HPDE6-E6E7 (cell line): ENCODE data around the gene CNOT6.
"Not testable (repeated sequence)": the region's sequence is repeated elsewhere in the genome, so short reads cannot be mapped to it uniquely, and the experiment has no call there.

Experiments
- DNase-seq: peaks from one replicate; pipeline ENCODE4 v3.0.0; 2011; ENCODE audit warnings: missing footprints; ENCODE audit errors: extremely low spot score

Gene CNOT6

DNA sequence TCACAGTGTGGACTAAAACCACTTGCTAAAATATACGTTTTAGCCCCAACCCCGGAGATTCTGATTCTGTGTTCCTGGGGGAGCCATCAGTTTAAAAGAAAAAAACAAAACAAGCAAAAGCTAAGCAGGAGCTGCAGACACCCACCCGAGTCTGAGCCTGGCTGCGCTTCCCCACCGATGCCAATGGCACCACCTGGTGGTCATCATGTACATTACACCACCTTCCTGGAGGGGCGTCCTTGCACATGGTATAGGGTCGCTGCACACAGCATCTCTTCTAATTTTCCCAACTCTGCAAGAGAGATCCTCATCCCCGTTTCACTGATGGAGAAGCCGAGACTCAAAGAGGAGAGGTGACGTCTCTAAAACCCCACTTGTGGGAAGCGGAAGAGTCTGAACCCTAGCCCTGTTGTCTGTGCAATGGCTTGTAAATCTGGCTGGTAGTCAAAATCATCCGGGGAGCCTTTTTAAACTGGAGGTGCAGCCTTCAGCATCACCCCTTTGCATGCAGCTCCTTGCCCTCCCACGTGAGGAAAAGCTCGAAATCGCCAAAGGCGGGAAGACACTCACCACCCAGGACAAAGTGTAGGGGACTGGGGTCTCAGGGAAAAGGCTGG lies 23.1 kb upstream of the CNOT6 start:
- peak; percentile 55 for DNase-seq

DNA sequence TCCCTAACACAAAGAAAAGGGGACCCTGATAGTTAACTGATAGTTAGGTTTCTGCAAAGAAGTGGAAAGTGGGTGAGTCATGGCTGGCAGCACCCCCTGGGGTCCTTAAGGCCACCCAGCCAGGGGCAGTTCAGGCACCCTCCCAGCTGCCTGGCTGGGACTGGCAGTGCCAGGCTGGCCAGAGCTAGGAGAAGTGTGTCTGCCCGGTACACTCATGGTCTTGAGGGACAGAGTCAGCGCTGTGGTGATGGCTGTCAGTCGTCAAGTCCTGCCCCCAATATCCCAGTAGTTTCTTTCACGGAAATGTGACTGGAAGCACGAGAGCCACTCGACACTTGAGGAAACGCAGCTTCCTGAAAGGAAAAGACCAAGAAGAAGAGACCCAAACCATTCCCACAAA lies 22.3 kb upstream of the CNOT6 start:
- DNase-seq = no peak

DNA sequence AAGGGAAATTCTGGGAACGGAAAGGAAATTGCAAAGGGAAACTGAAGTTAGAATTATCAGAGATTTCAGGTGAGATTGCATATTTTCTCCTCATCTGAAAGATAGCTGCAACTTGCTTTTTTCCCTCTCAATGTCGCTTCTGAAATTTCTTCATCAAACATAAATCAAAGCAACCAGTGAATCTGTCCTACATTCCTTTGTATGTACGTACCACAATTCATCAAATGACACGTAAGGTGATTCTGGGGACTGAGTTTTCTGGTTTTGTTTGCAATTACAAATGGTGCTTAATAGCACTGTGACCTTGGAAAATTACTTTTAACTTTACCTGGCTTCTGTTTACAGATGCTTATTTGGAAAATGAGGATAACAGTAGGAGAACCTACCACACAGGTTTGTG lies 21.9 kb upstream of the CNOT6 start:
- DNase-seq = no peak

DNA sequence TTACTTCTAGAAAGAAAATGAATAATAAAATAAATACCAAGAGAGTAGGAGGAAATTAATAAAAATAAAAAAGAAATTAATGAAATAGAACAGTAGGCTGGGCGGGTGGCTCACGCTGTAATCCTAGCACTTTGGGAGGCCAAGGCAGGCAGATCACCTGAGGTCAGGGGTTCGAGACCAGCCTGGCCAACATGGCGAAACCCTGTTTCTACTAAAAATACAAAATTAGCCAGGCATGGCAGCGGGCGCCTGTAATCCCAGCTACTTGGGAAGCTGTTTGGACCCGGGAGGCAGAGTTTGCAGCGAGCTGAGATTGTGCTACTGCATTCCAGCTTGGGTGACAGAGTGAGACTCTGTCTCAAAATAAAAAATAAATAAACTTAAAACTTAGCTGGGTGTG lies 20.8 kb upstream of the CNOT6 start:
- DNase-seq = not testable (repeated sequence)

DNA sequence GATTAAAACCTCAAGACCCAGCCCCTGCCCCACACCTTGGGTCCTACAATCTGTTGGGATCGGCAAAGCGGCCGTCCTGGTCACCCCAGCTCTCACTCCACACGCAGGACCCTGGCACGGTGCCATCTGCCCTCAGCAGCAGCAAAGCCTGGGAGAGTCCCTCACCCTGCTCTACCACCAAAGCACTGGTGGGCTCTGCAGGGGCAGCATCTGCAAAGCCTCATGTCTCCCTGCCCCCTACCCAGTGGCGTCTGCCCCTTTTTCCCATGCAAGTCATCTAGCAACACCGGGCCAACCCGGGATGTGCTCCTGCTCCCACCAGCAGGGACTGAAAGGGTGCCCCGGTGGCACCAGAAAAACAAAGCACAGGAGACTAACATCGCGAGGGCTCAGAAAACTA lies 19.6 kb upstream of the CNOT6 start:
- no peak for DNase-seq

DNA sequence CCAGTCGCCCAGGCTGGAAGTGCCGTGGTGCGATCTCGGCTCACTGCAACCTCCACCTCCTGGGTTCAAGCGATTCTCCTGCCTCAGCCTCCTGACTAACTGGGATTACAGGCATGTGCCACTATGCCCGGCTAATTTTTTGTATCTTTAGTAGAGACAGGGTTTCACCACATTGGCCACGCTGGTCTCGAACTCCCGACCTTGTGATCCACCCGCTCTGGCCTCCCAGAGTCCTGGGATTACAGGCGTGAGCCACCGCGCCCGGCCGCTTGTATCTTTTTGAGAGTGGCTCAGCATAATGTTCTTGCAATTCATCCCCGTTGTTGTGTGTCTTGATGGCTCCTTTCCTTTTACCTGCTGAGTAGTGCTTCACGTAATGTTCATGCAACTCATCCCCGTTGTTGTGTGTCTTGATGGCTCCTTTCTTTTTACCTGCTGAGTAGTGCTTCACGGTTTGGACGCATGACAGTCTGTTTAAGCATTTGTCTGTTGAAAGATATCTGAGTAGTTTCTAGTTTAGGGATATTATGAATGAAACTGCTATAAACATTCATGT lies 18.1 kb upstream of the CNOT6 start:
- DNase-seq = not testable (repeated sequence)

DNA sequence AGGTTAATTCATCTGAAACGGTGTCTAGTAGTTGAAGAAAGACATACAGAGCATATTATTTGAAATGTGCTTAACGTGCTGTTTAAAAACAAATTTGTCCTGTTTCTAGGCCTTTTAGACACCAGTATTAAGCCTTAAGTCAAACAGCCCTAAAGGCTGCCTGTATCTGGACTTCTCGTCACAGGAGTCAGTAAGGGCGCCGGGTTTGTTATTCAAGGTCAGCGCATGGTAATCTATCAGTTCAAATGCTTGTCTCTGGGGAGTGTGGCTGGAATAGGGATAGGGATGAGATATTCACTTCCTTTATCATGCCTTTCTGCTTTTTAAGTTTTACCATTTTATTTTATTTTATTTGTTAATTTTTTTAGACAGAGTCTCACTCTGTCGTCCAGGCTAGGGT lies 9.4 kb upstream of the CNOT6 start:
- no peak for DNase-seq

DNA sequence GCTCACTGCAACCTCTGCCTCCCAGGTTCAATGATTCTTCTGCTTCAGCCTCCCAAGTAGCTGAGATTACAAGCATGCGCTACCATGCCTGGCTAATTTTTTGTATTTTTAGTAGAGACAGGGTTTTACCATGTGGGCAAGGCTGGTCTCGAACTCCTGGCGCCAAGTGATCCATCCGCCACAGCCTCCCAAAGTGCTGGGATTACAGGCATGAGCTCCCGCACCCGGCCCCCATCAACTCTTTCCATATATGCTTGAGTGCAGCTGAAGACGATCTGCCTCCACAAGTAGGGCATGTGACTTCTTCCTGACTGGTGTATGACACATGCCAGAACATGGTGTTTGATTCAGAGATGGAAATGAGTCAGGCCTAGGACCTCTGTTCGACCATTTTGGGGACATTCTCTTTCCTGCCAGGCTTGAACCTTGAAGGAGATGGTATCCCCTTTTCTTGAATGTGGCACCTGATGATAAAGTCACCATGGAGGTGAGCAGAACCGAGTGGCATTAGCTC lies 7.5 kb upstream of the CNOT6 start:
- no peak for DNase-seq

DNA sequence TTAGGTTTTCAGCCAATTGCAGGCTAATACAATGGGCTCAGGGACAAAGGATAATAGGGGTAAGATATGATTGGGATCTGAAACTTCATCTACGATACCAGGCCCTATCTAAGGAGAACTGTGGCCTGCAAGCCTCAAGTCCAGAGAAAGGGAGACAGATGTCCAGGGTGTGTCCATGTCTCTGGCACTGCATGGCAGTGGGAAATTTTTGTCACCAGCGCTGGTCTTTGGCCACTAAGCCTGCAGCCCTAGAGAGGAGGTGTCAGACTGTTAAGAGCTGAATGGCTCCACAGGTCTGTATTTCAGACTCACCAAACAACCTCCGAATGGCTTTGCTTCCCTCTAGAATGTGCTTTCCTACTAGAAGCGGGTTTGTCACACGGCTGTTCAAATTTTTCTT lies 6.6 kb upstream of the CNOT6 start:
- no peak for DNase-seq

DNA sequence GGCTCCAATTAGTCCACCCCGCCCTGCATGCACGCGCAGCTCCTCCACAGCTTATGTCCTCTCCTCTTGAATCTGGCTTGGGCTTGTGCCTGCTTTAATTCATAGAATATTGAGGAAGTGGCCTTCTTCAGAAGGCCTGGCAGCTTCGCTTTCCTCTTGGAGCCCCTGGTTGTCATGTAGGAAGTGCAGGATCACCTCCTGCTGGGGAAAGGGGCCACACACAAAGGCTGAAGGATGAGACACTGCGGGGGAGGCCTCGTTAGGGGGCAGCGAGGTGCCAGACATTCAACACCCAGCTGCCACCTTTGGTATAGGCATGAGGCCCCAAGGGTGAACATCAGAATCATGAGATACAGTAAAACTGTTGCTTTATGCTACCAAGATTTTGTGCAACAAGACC lies 2.7 kb upstream of the CNOT6 start:
- no peak for DNase-seq

DNA sequence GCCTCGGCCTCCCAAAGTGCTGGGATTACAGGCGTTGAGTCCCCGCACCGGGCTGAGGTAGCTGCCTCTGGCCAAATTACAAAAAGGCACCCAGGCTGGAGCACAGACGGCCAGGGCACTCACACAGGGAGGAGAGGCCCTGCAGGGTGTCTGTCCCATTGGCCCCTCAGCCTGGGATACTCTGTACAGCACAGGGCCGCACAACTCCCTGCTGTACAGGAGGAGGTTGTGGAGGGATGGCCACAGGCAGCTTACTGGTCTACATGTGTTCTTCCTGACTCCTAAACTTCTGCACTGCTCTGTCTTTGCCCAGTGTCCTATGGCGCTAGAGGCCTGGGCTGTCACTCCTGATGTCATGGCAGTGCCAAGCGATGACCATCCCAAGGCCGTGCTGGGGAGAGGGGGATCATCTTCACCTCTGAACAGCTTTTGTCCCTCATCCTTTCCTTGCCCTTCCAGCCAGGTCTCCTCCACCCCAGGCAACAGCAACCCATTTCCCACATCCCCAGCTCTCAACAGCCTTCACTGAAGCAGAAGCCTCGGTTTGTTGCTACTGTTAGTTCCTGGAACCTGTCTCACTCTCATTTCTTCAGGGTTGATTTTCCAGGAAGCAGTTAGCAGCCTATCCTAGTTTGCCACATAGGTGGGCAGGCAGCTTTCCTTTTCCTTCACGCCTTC lies 1.8 kb upstream of the CNOT6 start:
- DNase-seq = no peak

DNA sequence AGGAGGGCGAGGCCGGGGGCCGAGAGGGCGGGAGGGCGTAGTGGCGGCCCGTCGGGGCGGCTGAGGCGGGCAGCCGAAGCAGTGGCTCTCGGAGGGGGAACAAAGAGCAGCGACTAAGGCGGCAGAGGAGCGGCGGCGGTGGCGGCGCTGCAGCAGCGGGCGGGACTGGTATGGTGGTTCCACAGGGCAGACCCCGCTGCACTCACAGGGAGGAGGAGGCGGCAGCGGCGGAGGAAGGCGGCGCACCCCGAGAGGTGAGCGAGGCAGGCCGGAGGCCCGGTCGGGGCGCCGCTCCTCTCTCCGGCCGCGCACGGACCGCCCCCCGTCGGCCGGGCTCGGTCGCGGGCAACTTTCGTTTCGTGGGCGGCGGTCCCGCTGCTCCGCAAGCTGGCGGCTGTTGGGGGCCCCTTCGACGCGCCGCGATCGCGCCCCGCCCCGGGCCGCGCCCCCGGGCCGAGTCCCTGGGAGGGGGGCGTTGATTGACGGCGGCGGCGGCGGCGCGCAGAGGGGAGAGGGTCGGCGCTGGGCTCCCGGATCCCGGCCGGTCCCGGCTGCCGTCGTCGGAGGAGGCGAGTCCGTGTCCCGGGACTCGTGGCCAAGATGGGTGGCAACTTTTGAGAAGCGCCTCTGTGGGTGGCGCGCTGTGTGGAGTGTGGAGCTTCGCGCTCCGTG lies 467 bp downstream of the CNOT6 start:
- peak; percentile 37 for DNase-seq

DNA sequence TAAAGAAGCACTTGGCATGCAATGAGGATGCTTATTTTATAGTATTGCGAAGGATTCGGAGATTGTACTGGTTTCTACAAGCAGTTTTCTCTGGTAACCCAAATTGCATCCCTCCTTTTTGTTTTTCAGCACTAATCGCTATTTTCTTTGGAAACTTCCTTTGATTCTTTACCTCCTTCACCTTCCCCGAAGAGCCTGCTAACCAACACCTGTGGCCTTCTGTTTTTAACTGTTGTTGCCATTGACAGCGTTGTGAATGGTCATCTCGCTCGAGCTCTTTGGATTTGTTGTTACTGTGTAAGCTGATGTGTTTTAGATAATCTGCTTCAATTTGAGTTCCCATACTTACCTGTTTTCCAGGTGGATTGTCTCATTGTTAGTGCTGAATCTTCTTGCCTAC lies 1.1 kb downstream of the CNOT6 start:
- DNase-seq = no peak

DNA sequence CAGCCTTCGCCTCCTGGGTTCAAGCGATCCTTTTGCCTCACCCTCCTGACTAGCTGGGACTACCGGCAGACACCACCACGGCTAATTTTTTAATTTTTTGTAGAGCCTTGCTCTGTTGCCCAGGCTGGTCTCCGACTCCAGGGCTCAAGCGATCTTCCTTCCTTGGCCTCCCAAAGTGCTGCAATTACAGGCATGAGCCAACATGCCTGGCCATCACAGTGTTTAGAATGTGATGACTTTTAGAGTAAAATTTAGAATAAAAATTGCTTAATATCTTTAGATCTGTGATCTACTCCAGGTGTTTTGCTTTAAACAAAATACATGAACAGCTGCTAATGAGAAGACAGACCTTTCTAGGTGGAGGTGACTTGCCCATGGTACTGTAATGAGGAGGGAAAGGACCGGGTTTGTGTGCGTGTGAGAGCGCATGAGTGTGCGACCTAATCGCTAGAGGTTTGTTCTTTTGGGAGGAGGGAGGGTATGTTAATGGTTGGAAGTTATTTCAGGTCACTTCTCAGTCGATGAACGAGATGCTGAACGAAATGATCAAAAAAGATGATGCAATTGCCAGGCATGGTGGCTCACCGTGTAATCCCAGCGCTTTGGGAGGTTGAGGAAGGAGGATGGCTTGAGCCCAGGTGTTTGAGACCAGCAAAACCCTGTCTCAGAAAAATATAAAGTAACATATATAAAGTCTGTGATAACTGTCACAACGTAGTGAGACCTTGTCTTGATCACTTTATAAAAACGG lies 2.0 kb downstream of the CNOT6 start:
- DNase-seq = no peak

DNA sequence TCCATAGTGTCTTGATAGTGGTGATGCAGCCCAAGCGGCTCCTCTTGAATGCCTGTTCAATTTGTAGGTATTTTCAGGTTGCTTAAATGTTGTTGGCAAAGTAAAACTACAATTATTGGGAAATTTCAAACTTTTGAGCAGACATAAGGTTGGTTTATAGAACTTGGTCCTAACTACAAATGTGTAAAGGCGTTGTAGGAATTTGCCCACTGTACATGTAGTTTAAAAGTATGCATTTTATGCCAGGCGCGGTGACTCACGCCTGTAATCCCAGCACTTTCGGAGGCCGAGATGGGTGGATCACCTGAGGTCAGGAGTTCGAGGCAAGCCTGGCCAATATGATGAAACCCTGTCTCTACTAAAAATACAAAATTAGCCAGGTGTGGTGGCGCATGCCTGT lies 2.6 kb downstream of the CNOT6 start:
- not testable (repeated sequence) for DNase-seq

DNA sequence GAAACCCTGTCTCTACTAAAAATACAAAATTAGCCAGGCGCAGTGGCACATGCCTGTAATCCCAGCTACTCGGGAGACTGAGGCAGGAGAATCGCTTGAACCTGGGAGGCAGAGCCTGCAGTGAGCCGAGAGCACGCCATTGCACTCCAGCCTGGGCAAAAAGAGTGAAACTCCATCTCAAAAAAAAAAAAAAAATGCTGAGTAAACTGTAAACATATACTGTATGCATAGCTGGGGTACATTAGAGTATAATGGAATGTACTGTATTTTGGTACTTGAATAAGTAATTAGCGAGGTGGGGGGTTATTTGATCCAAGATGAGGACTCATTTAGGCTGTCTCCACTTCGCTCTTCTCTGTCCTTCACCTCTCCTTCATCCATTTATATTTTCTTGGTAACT lies 3.7 kb downstream of the CNOT6 start:
- DNase-seq = not testable (repeated sequence)

DNA sequence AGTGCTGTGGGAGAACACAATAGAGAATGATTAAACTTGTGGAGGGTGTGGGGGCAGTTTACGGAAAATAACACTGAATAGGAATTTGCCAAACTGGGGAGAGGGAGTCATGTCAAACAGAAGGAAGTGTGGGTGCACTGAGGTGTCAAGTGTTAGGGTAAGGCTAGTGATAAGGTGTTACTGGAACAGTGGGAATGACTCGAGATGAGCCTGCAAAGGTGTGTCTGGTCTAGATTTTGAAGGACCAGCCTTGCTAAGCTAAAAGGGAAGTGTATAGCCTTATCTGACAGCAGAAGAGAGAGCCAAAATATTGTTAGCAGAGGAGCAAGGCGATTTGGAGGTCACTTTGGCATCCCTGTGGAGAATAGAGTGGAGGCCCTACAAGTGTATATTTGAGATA lies 4.2 kb downstream of the CNOT6 start:
- DNase-seq = no peak

DNA sequence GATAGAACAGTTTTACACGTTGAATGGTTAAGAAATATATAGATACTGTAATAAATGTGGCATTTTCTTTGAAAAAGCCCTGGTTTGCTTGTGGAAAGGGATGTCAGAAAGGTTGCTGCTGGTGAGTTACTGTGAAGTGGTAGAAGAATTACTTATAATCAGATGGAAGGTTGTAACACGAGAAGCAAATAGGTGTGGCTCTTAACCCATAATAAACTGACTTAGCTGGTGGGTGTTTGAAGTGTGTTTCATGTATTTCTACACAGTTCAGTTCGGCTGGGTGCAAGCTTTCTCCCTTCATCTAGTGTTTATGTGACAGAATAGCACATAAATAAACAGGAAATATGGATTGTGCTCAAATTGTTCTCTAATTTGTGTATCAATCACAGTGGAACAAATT lies 5.5 kb downstream of the CNOT6 start:
- no peak for DNase-seq

DNA sequence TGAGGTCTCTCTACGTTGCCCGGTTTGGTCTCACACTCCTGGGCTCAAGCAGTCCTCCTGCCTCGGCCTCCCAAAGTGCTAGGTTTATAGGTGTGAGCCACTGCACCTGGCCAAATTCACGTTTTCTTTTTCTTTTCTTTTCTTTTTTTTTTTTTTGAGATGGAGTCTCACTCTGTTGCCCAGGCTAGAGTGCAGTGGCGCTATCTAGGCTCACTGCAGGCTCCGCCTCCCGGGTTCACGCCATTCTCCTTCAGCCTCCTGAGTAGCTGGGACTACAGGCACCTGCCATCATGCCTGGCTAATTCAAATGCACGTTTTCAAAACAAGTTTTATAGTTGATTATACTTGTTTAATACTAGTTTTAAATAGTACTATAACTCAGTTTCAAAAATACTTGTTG lies 6.1 kb downstream of the CNOT6 start:
- not testable (repeated sequence) for DNase-seq

DNA sequence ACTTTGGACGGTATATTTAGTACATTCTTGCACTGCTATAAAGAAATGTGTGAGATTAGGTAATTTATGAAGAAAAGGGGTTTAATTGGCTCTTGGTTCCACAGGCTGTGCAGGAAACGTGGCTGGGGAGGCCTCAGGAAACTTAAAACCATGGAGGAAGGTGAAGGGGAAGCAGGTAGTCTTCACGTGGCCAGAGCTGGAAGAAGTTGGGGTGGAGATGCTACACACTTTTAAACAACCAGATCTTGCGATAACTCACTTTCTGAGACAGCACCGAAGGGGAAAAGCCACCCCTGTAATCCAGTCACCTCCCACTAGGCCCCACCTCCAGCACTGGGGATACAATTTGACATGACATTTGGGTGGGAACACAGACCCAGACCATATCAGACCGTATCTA lies 13.5 kb downstream of the CNOT6 start:
- no peak for DNase-seq

DNA sequence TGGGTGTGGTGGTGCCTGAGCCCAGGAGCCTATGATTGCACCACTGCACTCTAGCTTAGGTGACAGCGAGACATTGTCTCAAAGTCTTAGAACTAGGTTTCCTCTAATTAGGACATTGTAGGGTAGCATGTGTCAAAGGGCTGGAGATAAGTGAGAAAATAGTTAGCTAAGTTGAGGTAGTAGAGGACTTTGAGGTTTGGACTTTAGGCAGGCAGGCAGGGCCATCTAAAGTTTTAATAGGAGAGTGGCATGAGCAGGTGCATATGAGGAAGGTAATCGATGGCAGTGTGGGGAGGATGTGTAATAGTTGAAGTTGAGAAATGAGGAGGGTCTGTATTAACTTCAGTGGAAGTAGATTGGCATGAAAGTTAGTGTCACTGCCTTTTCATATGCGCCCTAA lies 21.1 kb downstream of the CNOT6 start:
- DNase-seq = no peak

DNA sequence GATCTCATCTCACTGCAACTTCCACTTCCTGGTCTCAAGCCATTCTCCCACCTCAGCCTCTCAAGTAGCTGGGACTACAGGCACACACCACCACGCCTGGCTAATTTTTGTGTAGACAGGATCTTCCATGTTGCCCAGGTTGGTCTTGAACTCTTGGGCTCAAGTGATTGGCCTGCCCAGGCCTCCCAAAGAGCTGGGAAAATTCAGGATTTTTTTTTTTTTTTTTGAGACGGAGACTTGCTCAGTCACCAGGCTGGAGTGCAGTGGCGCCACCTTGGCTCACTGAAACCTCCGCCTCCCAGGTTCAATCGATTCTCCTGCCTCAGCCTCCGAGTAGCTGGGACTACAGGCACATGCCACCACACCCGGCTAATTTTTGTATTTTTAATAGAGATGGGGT lies 21.8 kb downstream of the CNOT6 start:
- DNase-seq = not testable (repeated sequence)
